GM21723 (cell line): ENCODE results near the gene OSMR.

Experiments used
- ATAC-seq: cut with Tn5 transposase; IDR thresholded peaks from one replicate; pipeline ENCODE4 v1.9.1; 2021; ENCODE audit warnings: mild to moderate bottlenecking, moderate library complexity; ENCODE audit not compliant: unreplicated experiment

OSMR gene

DNA sequence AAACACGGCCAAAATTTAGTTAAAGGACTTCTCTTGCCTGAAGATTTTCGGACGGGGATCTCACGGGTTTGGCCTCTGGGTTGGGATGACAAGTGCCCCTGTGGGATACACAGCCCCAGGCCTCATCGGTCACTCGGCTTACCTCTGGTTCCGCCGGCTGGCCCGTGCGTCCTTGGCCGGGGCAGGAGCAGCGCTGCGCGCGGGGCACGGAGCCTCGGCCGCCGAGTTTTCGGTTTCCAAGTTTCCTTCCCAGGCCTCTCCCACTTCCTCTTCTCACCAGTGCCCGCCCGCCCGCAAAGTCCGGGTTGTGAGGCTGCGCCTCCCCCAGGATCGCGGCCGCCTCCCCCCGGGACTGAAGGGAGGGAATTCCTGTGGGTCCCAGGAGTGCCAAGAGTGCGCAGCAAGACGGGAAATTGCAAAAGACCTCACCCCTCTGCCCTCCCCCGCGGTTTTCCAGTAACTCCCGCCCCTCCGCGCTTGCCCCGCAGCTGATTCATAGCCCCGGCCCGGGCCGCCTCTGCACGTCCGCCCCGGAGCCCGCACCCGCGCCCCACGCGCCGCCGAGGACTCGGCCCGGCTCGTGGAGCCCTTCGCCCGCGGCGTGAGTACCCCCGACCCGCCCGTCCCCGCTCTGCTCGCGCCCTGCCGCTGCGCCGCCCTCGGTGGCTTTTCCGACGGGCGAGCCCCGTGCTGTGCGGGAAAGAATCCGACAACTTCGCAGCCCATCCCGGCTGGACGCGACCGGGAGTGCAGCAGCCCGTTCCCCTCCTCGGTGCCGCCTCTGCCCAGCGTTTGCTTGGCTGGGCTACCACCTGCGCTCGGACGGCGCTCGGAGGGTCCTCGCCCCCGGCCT lies at the start of gene OSMR:
TSS of gene OSMR (plus strand) at position 487 of the 853 bp plus-strand sequence. CDS start 23,033 bp downstream, outside the sequence.
- ATAC-seq: no peak

DNA sequence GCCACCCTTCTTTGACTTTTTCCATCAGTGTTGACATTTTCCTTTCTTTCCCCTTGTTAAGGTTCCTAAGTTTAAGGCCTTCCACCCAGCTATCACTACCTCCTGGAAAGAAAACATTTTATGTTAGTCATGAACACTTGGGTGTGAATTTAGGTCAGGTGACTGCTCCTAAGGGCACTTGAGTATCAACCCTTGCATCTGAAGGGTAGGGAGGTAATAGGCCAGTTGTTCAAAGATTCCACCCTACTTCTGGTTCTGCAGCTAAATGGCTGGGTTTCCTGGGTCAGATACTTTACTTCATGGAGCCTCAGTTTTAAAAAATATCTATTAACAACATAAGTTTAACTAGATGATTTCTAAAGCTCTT lies 49.1 kb upstream of the OSMR start:
- no peak for ATAC-seq

DNA sequence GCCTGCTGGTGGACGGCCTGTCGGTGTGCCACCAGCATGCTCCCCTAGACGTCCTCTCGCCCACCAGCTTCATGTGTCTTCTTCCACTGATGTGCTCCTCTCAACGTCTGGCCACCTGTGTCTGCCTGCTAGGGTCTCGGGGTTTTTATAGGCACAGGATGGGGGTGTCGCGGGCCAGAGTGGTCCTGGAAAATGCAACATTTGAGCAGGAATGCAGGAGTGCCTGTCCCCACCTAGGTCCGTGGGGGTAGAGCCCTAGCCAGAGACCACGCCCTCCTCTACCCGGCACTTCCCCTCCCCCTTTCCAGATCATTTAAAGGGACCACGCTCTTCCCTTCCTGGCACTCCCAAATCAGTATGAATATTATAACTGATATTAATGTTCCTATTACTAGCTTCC lies 48.0 kb upstream of the OSMR start:
- ATAC-seq: no peak

DNA sequence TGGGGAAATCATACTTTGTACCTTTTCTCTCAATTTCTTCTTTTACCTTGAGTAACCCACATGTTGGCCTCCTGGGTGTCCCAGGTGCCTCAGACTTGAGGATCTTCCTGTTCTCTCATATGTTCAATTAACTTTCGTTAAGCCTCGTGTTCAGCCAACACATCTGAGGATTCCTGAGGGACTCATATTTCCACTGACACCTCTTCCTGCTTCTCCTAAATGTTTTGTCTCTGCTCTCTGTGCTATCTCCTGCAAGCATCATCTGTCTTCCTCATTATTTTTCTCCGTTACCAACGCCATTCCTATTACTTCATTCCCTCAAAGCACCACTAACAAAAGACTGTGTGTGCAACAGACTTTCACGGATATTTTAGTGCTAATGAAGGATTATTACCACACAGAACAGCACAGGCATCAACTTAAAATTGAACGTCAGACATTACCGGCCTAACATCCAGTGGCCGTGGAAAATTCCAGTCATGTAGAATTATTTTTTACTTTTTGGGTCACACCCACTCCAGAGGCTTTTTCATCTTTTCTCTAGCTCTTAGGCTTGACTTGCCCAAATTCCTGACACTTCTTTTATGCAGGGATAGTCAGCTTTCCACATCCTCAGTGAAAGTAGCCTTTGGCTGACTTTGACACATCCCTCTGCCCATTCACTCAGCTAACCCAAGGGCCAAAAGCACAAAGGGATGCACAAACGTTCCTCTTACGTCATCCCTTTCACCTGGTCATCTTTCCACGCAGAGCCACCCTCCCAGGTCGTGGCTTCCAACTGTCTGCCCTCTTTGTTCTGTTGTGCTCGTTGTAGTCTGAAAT lies 46.0 kb upstream of the OSMR start:
- ATAC-seq: no peak

DNA sequence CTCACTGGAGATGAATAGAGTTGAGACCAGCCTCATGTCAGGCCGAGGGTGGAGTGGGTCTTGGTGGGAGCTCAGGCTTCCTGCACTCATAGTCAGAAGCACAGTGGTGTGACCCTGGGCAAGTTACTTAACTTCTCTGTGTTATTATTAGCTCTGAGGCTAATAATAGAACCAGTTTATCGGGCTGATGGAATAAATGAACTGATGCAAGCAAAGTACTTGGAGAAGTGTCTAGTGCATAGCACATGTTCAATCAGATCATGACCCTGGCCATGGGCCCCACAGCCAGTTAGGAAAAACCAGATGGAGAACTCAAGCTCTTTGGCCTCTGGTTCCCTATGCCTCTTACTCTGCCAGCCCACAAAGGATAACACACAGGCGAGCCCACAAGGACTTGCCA lies 45.3 kb upstream of the OSMR start:
- ATAC-seq: no peak

DNA sequence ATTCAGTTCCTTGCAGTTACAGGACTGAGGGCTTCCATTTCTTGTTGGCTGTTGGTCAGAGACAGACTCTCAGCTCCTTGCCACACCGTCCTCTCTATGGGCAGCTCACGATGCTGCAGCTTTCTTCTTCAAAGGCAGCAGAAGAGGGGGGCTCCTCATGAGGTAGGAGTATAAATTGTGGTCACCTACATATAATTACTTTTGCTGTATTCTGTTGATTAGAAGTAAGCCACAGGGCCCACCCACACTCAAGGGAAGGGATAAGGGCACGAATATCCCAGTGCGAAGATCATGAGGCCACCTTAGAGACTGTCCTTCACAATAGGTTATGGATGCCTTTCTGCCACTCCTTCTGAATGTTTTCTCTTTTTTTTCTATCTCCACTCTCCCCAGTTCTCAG lies 43.7 kb upstream of the OSMR start:
- ATAC-seq: no peak

DNA sequence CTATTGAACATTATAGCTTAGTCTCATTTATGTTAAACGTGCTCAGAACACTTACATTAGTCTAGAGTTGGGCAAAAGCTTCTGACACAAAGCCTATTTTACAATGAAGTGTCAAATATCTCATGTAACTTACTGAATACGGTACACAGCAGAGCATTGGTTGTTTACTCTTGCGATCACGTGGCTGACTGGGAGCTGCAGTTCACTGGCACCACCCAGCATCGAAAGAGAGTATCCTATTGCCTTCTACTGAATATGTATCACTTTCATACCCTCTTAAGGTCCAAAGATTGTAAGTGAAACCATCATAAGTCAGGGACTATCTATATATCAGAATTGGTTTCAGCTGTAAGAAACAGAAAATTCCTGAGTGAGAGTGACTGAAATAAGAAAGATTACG lies 42.6 kb upstream of the OSMR start:
- no peak for ATAC-seq

DNA sequence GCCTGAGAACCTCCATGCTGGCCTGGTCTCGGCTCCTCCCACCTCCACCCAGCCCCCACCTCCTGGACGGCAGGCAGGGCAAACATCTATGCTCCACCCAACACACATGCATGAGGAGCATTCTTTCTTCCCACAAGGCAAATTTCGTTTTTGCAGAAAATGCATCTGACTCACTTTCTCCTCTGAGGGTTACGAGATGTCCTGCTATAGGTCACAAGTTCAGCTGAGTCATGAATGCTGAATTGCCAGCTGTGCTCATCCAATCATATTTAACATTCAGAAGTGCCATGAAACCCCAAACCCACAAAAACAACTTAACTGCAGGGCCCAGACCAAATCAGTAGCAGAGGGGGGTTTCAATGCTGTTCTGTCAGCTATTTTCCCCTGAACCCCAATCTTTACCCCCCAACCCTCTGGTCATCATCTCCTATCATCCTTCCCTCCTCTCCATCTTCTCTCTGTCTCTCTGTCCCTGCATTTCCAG lies 39.0 kb upstream of the OSMR start:
- no peak for ATAC-seq

DNA sequence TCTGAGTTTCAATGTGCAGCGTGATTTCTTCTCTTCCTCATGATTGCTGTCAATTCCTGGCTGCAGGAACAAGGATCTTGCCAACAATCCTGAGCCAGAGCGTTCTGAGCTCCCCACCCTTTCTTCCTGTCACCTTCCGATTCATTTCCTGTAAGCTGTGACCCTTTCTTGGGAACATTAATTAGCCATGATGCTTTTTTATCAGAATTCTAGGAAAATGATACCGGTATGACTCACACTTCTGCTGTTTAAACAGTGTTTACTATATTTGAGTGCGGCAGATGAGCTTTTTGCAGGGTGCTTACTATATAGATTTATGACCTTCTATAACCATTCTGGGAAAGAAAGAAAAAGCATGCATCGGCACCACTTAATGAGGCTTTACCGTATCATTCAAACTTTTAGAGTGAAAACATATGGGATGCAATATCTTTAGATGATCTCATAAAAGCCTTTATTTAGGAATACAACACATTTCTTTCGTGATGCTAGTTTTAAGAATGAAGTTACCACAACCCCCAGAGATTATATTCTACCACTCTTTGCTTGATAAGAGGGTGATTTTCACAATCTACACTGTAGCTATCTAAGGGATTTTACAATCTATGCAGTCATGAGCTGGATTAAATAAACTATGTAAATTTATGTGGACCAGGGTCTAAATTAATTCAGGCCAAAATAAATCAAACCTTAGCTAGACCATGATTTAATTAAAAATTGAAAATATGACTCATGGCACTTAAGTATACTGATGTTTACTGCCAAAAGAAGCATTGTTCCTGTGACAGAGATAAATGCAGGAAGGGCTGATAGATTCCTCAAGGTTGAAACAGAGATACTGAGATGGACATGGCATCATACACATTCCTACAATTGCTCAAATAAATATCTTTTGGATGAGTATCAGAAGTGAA lies 38.0 kb upstream of the OSMR start:
- no peak for ATAC-seq

DNA sequence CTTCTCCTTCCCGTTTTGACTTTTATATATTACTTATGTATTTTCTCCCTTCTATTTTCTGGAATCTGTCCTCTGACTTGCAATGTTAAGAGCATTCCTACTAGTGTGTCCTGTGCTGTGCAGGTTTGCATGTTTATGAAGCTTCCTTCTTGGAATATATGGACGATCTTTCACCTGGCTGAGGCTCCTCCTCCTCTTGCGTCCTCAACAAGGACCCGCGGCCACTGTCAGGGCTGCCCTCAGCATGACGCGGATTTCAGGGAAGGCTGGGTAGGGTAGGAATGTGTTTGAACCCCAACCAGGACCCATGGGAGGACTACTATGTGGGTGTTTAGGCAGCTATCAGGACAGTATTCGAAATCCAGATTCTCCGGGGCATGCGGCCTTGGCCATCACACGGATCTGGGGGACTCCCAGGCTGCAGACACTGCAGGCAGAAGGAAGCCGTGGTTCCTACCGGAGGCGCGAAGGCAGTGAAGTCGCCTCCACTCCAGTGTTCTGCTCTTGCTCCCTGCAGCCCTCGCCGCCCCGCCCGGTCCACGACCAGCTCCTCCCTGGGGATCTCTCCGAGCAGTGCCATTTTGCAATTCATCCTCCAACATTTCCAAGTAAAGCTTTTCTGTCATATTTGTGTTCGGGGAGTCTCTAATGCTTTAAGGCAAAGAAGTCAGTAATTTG lies 37.0 kb upstream of the OSMR start:
- no peak for ATAC-seq

DNA sequence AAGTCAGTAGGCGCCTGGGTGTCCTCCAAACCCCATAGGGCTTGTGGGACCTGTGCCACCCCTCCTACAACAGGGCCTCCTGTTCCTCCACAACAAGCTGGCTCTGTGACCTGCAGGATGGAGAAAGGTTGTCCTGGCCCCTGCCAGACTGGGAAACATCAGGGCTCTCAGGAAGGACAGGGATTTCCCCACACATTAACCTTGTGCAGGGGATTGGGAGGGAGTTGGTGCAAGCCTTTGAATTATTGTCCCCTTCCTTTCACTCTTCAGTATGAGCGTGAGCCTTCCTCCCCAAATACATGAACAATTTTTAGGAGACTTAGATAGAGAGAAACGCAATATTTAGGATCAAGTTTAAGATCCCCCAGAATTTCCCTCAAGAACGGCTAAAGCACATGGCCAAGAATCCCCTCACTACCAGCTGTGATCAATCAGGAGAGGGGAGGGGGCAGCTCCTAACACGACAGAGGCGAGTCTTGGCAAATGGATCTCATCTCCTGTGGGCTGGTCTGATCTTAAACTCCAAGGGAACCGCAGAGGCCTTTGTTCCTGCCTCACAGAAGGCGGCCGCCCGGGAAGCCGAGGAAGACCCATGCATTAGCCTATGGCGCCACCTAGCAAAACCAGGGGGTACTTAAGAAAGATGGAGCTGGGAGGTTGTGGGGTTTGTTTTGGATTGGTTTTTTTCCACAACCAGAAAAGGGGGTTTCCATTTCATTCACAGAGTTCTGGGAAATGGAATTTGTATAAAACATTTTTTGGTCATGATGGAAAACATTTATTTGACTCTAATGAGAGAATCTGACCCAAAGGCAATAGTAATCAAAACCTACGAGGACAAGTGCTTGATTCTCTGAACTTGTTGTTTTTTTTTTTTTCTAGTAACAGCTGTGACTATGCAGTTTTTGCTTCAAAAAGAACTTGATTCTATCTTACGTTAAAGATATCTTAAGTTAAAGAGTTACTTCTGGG lies 36.1 kb upstream of the OSMR start:
- no peak for ATAC-seq

DNA sequence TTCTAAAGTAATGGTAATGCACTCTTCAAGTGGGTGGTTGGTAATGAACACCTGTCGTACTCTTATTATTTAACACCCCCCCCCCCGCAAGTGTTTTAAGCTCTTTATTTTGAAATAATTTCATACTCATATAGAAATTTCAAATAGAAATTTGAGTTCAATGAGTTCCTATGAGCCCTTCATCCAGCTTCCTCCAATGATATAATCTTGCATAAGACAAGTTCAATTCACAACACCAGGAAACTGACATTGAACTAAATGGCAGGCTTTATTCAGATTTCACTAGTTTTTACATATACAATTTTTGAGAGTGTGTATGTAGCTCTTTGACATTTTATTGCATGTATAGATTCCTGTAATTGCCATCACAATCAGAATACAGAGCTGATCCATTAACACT lies 30.9 kb upstream of the OSMR start:
- no peak for ATAC-seq

DNA sequence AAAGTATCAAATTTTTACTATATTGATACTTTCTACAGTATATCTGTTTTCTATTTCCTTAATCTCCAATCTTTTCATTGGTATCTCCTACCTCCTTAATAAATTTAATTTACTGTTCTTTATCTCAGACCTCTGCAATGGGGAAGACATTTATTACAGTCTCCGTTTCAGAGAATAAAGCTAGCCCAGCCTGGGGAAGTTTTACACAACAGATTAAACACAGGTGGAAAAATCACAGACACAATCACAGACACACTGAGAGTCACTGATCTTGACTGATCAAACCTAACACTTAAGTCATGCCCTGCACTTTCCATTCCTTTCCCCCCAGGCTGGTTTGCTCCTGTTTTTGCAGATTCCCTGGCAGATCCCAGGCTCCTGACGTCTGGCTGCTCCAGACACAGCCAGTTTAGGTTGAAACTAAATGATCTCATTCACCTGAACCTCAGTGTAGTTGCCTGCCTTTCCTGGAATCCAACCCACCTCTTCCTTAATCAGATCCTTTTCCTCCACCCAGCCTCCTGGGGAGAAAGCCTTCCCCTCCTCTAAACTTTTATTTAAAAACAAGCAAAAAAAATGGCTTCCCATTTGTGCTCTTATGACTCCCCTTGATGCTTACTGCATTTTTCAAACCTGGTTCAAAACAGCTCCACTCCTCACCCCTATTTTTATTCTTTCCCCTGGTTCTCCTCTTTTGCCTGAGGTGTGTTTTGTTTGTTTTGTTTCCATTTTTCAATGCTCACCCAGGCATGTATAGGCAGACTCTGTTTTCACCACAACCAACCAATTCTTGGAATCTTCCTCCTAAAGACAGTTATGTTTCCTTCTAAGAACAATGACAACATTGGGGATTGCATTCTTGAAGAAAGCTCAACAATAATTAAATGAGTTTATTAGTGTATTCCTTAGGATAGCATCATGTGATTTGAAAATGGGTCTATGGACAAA lies 29.5 kb upstream of the OSMR start:
- ATAC-seq: no peak

DNA sequence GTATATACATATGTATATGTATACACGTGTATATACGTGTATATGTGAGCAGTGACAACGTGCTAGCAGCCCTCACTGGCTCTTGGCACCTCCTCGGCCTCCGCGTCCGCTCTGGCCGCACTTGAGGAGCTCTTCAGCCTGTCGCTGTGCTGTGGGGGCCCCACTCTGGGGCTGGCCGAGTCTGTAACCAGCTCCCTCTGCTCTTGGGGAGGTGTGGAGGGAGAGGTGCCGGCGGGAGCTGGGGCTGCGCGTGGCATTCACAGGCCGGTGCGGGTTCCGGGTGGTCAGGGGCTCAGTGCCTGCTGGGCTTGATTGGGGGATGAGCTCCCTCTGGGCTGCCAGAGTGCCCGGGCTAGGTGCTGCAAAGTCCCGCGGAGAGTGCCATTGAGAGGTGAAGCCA lies 24.1 kb upstream of the OSMR start:
- ATAC-seq: no peak

DNA sequence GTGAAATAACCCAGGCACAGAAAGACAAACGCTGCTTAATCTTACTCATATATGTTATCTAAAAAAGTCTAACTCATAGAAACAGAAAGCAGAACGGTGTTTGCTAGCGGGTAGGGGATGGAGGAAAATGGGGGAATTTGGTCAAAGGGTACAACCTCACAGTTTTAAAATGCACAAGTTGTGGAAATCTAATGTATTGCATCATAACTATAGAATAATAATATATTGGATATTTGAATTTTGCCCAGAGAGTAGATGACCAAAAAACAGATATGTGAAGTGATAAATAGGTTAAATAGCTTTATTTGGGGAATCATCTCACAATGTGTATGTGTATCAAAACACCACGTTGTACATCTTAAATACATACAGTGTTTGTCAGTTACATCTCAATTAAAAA lies 22.3 kb upstream of the OSMR start:
- ATAC-seq: no peak

DNA sequence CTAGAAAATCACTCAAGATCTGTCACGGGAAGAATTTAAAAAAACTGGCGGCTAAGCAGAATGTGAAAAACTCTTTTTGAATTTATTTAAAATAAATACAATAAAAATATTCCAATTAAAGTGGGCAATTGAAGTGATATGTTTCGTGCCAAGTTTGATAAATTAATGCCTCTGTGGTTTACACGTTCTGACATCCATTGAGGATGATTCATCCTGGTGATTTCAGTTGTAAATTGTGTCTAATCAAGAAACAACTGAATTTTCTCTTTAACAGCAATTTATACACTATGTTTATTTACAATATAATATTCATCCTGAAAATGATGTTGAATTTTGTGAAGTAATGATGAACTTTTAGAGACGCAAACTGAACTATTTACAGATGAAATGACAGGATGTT lies 21.0 kb upstream of the OSMR start:
- ATAC-seq: no peak

DNA sequence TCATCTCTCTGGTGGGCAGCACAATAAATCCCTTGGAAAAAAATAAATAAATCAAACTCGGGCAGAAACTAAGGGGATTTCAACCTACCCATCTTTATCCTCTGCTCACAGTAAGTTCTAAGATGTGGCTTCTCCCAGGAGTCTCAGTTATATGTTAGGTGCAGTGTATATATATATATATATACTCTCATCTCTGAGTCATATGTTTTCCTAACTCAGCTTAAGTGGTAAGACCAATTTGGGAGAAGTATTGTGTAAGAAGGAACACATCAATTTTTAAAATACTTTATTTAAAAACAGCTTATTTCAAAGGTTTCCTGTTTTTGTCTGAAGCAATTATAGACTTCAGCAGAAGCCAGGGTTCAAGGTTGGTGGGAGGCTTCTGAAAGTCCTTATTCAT lies 20.3 kb upstream of the OSMR start:
- no peak for ATAC-seq

DNA sequence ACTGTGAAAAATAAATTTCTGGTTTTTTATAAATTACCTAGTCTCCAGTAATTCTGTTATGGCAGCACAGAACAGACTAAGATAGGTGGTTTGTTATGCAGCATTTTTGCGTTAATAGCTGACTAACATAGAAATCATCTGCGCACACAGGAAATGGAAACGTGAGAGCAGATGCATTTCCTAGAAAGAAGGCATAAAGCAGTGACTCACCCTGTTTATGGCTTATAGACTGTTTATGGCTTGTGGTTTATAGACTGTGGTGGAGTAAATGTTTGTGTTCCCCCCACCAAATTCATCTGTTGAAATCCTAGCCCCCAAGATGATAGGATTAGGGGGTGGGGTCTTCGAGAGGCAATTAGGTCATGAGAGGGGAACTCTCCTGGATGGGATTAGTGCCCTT lies 18.3 kb upstream of the OSMR start:
- no peak for ATAC-seq
